Endothelial cell of umbilical vein (primary cell): Measurements from ENCODE around the gene MST1.

Experiments used
- CTCF ChIP-seq, 2 donors: IDR thresholded peaks; 1 replicate in 1 of 2; 2 replicates in 1 of 2; pipeline ENCODE4 v1.5.1; 2011; ENCODE audit warnings: low read length in 2 of 2, mild to moderate bottlenecking in 2 of 2, moderate library complexity in 2 of 2, control low read depth in 1 of 2, inconsistent platforms in 1 of 2, low read depth in 1 of 2; ENCODE audit not compliant: insufficient read depth in 1 of 2; ENCODE audit errors: extremely low read depth in 1 of 2
- EZH2 ChIP-seq: IDR thresholded peaks from 2 replicates; pipeline ENCODE4 v1.6.1; 2012; ENCODE audit warnings: borderline replicate concordance, low read depth, mild to moderate bottlenecking, moderate library complexity, low read length, inconsistent platforms; ENCODE audit not compliant: severe bottlenecking
- JUN ChIP-seq: IDR thresholded peaks from 2 replicates; pipeline ENCODE4 v1.6.1; 2011; ENCODE audit warnings: borderline replicate concordance, low read depth; ENCODE audit not compliant: insufficient read length, insufficient read depth
- MAX ChIP-seq: IDR thresholded peaks from 2 replicates; pipeline ENCODE4 v1.6.1; 2011; ENCODE audit not compliant: insufficient read depth, insufficient read length
- POLR2A ChIP-seq: IDR thresholded peaks from 2 replicates; pipeline ENCODE4 v1.6.1; 2012; ENCODE audit warnings: low read depth, mild to moderate bottlenecking, control low read depth, low read length
- POLR2AphosphoS5 ChIP-seq: IDR thresholded peaks from 2 replicates; pipeline ENCODE4 v1.6.1; 2012; ENCODE audit warnings: low read depth, mild to moderate bottlenecking, control low read depth, low read length, moderate library complexity; ENCODE audit not compliant: insufficient read depth

- TF ChIP-seq CTCF (IDR thresholded peaks at IDR 0.05; ENCODE audit: extremely low read depth in 1 of 2, insufficient read depth in 1 of 2, low read depth in 1 of 2, low read length in 2 of 2), result no peak
- no peak for TF ChIP-seq POLR2AphosphoS5
- TF ChIP-seq EZH2, result no peak
- no peak for TF ChIP-seq MAX
- TF ChIP-seq POLR2A, result no peak
- TF ChIP-seq JUN, result no peak
Observed at GRCh38 chr3:49704629-49705028, 15.4 kb upstream of the MST1 start.
